Endothelial cell of umbilical vein (primary cell): ENCODE data around the gene C4orf33. TPM values are rescaled to one million over a fixed set of nuclear protein-coding genes. Genes with fewer than 3 reads are reported as not detected.

Experiments
- BruUV-seq: library from RNA; stranded (reverse); fragments of 400-500 nt; replicated peaks from 2 replicates; lab custom pipeline; 2021; lab: Mats Ljungman, UMichigan
- CTCF ChIA-PET: fragments of 300-600, 350-600 bp; sonication (Branson Sonifier 250); formaldehyde crosslinking; loops from one replicate; lab custom pipeline; 2021; ENCODE audit warnings: antibody characterized with exemption, inconsistent platforms; lab: Charles Lee
- POLR2A ChIA-PET: fragments of 300-600, 350-600 bp; sonication (Branson Sonifier 250); formaldehyde crosslinking; loops from one replicate; lab custom pipeline; 2021; ENCODE audit warnings: antibody characterized with exemption, inconsistent platforms; lab: Charles Lee
- DNase-seq: peaks from one replicate; pipeline ENCODE4 v3.0.0-alpha.2; 2011; ENCODE audit warnings: low read depth, low spot score
- FAIRE-seq: peaks from 2 replicates; lab custom pipeline; 2011; peaks lifted over from hg19 to GRCh38; lab: Jason Lieb, UNC
- H2AFZ ChIP-seq: 2 replicates; pipeline ENCODE4 v1.6.0; 2012; ENCODE audit warnings: low read depth, low read length, control low read depth, inconsistent platforms
- H3K27ac ChIP-seq: 2 replicates; pipeline ENCODE4 v1.5.1; 2011; ENCODE audit warnings: low read depth, mild to moderate bottlenecking, control low read depth, low read length, moderate library complexity; ENCODE audit not compliant: insufficient read depth
- H3K27me3 ChIP-seq, 2 experiments: 2 replicates each; pipeline versions ENCODE4 v1.6.0 to v1.6.1; 2011; ENCODE audit warnings: low read length in 2 of 2, mixed read lengths in 1 of 2; ENCODE audit not compliant: control insufficient read depth in 2 of 2, insufficient read depth in 2 of 2
- H3K36me3 ChIP-seq, 2 experiments: 2 replicates in 1 of 2; 3 replicates in 1 of 2; pipeline ENCODE4 v1.5.1; 2011; ENCODE audit warnings: low read length in 2 of 2, mild to moderate bottlenecking in 1 of 2, moderate library complexity in 1 of 2; ENCODE audit not compliant: control insufficient read depth in 2 of 2, insufficient read depth in 2 of 2; ENCODE audit errors: extremely low read depth in 1 of 2
- H3K4me1 ChIP-seq: 3 replicates; pipeline ENCODE4 v1.5.1; 2011; ENCODE audit warnings: mild to moderate bottlenecking, low read length; ENCODE audit not compliant: control insufficient read depth, insufficient read depth; ENCODE audit errors: extremely low read depth
- H3K4me2 ChIP-seq: 2 replicates; pipeline ENCODE4 v1.6.1; 2011; ENCODE audit warnings: low read length, control low read depth, mixed read lengths; ENCODE audit not compliant: insufficient read depth
- H3K4me3 ChIP-seq, 3 experiments: fragments of 200-600 bp in 1 of 3; sonication (generic), shearing (Covaris generic) in 1 of 3; replicated peaks in 1 of 3; 2 replicates each; pipeline ENCODE4 v1.5.1; 2011 to 2016; ENCODE audit warnings: control low read depth in 3 of 3, low read length in 3 of 3, mild to moderate bottlenecking in 2 of 3, inconsistent platforms in 1 of 3, low read depth in 1 of 3, moderate library complexity in 1 of 3; ENCODE audit not compliant: insufficient read depth in 1 of 3
- H3K79me2 ChIP-seq: 2 replicates; pipeline ENCODE4 v1.6.0; 2012; ENCODE audit warnings: low read length, inconsistent platforms; ENCODE audit not compliant: control insufficient read depth, insufficient read depth
- H3K9ac ChIP-seq: replicated peaks from 2 replicates; pipeline ENCODE3; 2011; ENCODE audit warnings: low read length, control low read depth; ENCODE audit not compliant: insufficient read depth; ENCODE audit errors: extremely low read depth
- H3K9me1 ChIP-seq: replicated peaks from 3 replicates; pipeline ENCODE4 v1.6.0; 2011; ENCODE audit warnings: mild to moderate bottlenecking, low read length; ENCODE audit not compliant: control insufficient read depth, insufficient read depth; ENCODE audit errors: extremely low read depth
- H3K9me3 ChIP-seq: replicated peaks from 2 replicates; pipeline ENCODE4 v1.5.1; 2012; ENCODE audit warnings: low read length, inconsistent platforms; ENCODE audit not compliant: control insufficient read depth, insufficient read depth
- H4K20me1 ChIP-seq: replicated peaks from 2 replicates; pipeline ENCODE3; 2011; ENCODE audit warnings: mild to moderate bottlenecking, low read length; ENCODE audit not compliant: control insufficient read depth, insufficient read depth; ENCODE audit errors: extremely low read depth
- CTCF ChIP-seq, 2 donors: IDR thresholded peaks; 1 replicate in 1 of 2; 2 replicates in 1 of 2; pipeline ENCODE4 v1.5.1; 2011; ENCODE audit warnings: low read length in 2 of 2, mild to moderate bottlenecking in 2 of 2, moderate library complexity in 2 of 2, control low read depth in 1 of 2, inconsistent platforms in 1 of 2, low read depth in 1 of 2; ENCODE audit not compliant: insufficient read depth in 1 of 2; ENCODE audit errors: extremely low read depth in 1 of 2
- EZH2 ChIP-seq: IDR thresholded peaks from 2 replicates; pipeline ENCODE4 v1.6.1; 2012; ENCODE audit warnings: borderline replicate concordance, low read depth, mild to moderate bottlenecking, moderate library complexity, low read length, inconsistent platforms; ENCODE audit not compliant: severe bottlenecking
- FOS ChIP-seq: IDR thresholded peaks from 2 replicates; pipeline ENCODE4 v1.6.1; 2011; ENCODE audit warnings: mild to moderate bottlenecking, low read length, moderate library complexity, borderline replicate concordance; ENCODE audit not compliant: insufficient read depth
- GATA2 ChIP-seq: IDR thresholded peaks from 2 replicates; pipeline ENCODE4 v1.7.0; 2011; ENCODE audit warnings: low read depth, mild to moderate bottlenecking, moderate library complexity, mixed read lengths, low read length; ENCODE audit not compliant: insufficient read length, insufficient read depth
- JUN ChIP-seq: IDR thresholded peaks from 2 replicates; pipeline ENCODE4 v1.6.1; 2011; ENCODE audit warnings: borderline replicate concordance, low read depth; ENCODE audit not compliant: insufficient read length, insufficient read depth
- MAX ChIP-seq: IDR thresholded peaks from 2 replicates; pipeline ENCODE4 v1.6.1; 2011; ENCODE audit not compliant: insufficient read depth, insufficient read length
- MYC ChIP-seq: IDR thresholded peaks from one replicate; pipeline ENCODE4 v1.6.1; 2011; ENCODE audit warnings: mild to moderate bottlenecking, low read depth, low read length
- POLR2A ChIP-seq: IDR thresholded peaks from 2 replicates; pipeline ENCODE4 v1.6.1; 2012; ENCODE audit warnings: low read depth, mild to moderate bottlenecking, control low read depth, low read length
- POLR2AphosphoS5 ChIP-seq: IDR thresholded peaks from 2 replicates; pipeline ENCODE4 v1.6.1; 2012; ENCODE audit warnings: low read depth, mild to moderate bottlenecking, control low read depth, low read length, moderate library complexity; ENCODE audit not compliant: insufficient read depth
- dilution Hi-C: fragments of 300-500 bp; cut with MboI; formaldehyde crosslinking; loops from one replicate; pipeline ENCODE4 v1.15.0; 2019; ENCODE audit warnings: low sequenced_read_pairs; ENCODE audit not compliant: extremely low pct_ligation_motif_present
- intact Hi-C: fragments of 100-400 bp; cut with micrococcal nuclease; formaldehyde crosslinking; loops from one replicate; pipeline ENCODE4 v1.10.0; 2022
- polyA plus RNA-seq, 4 experiments: library from polyadenylated mRNA; depleted of rRNA in 3 of 4; stranded (reverse) in 3 of 4; unstranded in 1 of 4; fragments of >200 nt; gene quantifications; 2 replicates each; pipeline versions ENCODE4 v1.2.1 to v1.2.3, GENCODE V29; 2011 to 2012; ENCODE audit warnings: missing spikeins in 1 of 4
- total RNA-seq: library from RNA; stranded (reverse); gene quantifications from 2 replicates; pipeline ENCODE4 v1.2.3, GENCODE V29; 2021

Gene C4orf33
- total and polyA plus RNA-seq, 2 donors (not counting 3 experiments of a cell fraction or from before 2014, with no cell fraction given) = 2.6 to 9.4 TPM

GRCh38 chr4:129164243-129164642, 68.3 kb downstream of the C4orf33 start:
- no peak overlapping the region for H3K9ac ChIP-seq
- no peak overlapping the region for H3K27ac ChIP-seq
- H3K9me3 ChIP-seq = no peaks in the 10 kb centered on the region
- peaks cover 8 to 15% of the 10 kb centered on the region in 2 experiments for H3K27me3 ChIP-seq
- intact Hi-C loops = no loop called here
- no peak overlapping the region for H2AFZ ChIP-seq
- dilution Hi-C loops = no loop called here
- H3K4me1 ChIP-seq = no peaks in the 10 kb centered on the region
- ChIA-PET CTCF (no interaction called here), POLR2A (no interaction called here)
- H3K4me3 ChIP-seq = no peak overlapping the region
- no TSS peak for BruUV-seq
- H3K4me2 ChIP-seq = no peak overlapping the region
- no peaks in the 10 kb centered on the region for H3K79me2 ChIP-seq
- DNase-seq = no peak
- H3K9me1 ChIP-seq = no peaks in the 10 kb centered on the region
- FAIRE-seq = no peak
- no peaks in the 10 kb centered on the region for H3K36me3 ChIP-seq
- no peak for TF ChIP-seq GATA2
- TF ChIP-seq JUN = no peak
- TF ChIP-seq MYC = no peak
- no peak for TF ChIP-seq POLR2AphosphoS5
- TF ChIP-seq EZH2 = no peak
- TF ChIP-seq POLR2A = no peak
- TF ChIP-seq MAX = no peak
- TF ChIP-seq CTCF (IDR thresholded peaks at IDR 0.05; ENCODE audit: extremely low read depth in 1 of 2, insufficient read depth in 1 of 2, low read depth in 1 of 2, low read length in 2 of 2) = no peak
- no peak for TF ChIP-seq FOS
- no peaks in the 10 kb centered on the region for H4K20me1 ChIP-seq

Other genes starting within 250 kb of the C4orf33 start
- gene SCLT1, start 2.6 kb upstream of the C4orf33 start, total RNA-seq = 14.0 and 16.3 TPM in 2 replicates
- gene SCLT1, start 2.6 kb upstream of the C4orf33 start, polyA plus RNA-seq = 2.1 and 3.2 TPM in 2 replicates